K562 (cell line): Measurements from ENCODE around the gene MRNIP.

ENCODE experiments used
- EP300 ChIP-seq: IDR thresholded peaks from 2 replicates; pipeline ENCODE4 v1.6.1; 2012; ENCODE audit warnings: low read length, improper control_type of control experiment
- HNRNPL ChIP-seq: fragments of 200-400 bp; formaldehyde crosslinking; IDR thresholded peaks from 2 replicates; pipeline ENCODE4 v1.6.1; 2017; ENCODE audit warnings: low read depth, mild to moderate bottlenecking, low read length
- MAX ChIP-seq: sonication (generic); formaldehyde crosslinking; IDR thresholded peaks from 2 replicates; pipeline ENCODE4 v1.9.0; 2022; ENCODE audit warnings: mild to moderate bottlenecking, missing genetic modification reagents
- SOX6 ChIP-seq: fragments of 450-650 bp; IDR thresholded peaks from 2 replicates; pipeline ENCODE4 v1.6.1; 2014; ENCODE audit warnings: mild to moderate bottlenecking
- ZBTB33 ChIP-seq: sonication (generic); formaldehyde crosslinking; IDR thresholded peaks from 2 replicates; pipeline ENCODE4 v1.8.1; 2023; ENCODE audit warnings: mild to moderate bottlenecking, missing genetic modification reagents
- ZNF354B ChIP-seq: fragments of 250-450 bp; sonication (Bioruptor Pico); IDR thresholded peaks from 2 replicates; pipeline ENCODE4 v1.4.0; 2020
- ZNF589 ChIP-seq: fragments of 200-800 bp; sonication (Bioruptor generic); IDR thresholded peaks from 2 replicates; pipeline ENCODE4 v1.6.1; 2016; ENCODE audit warnings: low read depth, missing genetic modification characterization, missing compliant biosample characterization

GRCh38 chr5:179900711-179901110 lies 42.1 kb upstream of the MRNIP start:
- TF ChIP-seq HNRNPL (no peak), SOX6 (no peak), ZBTB33 (no peak), ZNF354B (no peak), ZNF589 (CRISPR knock-in tag) (no peak), MAX (CRISPR knock-in tag) (no peak), EP300 (no peak)
